ENCODE measurements around the gene MAP3K20.
"Not testable (repeated sequence)": the region's sequence is repeated elsewhere in the genome, so short reads cannot be mapped to it uniquely, and the experiment has no call there.

Gene MAP3K20

GRCh38 chr2:173159791-173160463 lies 84.3 kb downstream of the MAP3K20 start:
- DNase-seq, result peak in 2 of 56 donors; percentile 1 to 4

- no peak for DNase-seq
These were observed 85.0 kb downstream of the MAP3K20 start for GRCh38 chr2:173160618-173161017.

- DNase-seq, result no peak
These were observed 85.4 kb downstream of the MAP3K20 start for GRCh38 chr2:173161040-173161439.

GRCh38 chr2:173161507-173161906 lies 85.9 kb downstream of the MAP3K20 start:
- DNase-seq, result no peak

GRCh38 chr2:173163357-173163756 lies 87.7 kb downstream of the MAP3K20 start:
- DNase-seq, result not testable (repeated sequence)

- DNase-seq, result no peak
These were observed 88.8 kb downstream of the MAP3K20 start for GRCh38 chr2:173164396-173164795.

- DNase-seq, result no peak
These were observed 90.0 kb downstream of the MAP3K20 start for GRCh38 chr2:173165443-173166238.

- no peak for DNase-seq
These were observed 95.7 kb downstream of the MAP3K20 start for GRCh38 chr2:173171321-173171720.

GRCh38 chr2:173171924-173172643 lies 96.4 kb downstream of the MAP3K20 start:
- DNase-seq, result no peak

- not testable (repeated sequence) for DNase-seq
These were observed 98.7 kb downstream of the MAP3K20 start for GRCh38 chr2:173174339-173174738.

GRCh38 chr2:173175222-173175621 lies 99.6 kb downstream of the MAP3K20 start:
- no peak for DNase-seq

- DNase-seq, result no peak
These were observed 106.3 kb downstream of the MAP3K20 start for GRCh38 chr2:173181982-173182381.

GRCh38 chr2:173184031-173185004 lies 108.7 kb downstream of the MAP3K20 start:
- DNase-seq, result no peak

- DNase-seq, result no peak
These were observed 109.8 kb downstream of the MAP3K20 start for GRCh38 chr2:173185437-173185836.

- DNase-seq, result peak in 6 of 56 donors; percentile 1 to 22 (median 8)
These were observed 112.5 kb downstream of the MAP3K20 start for GRCh38 chr2:173187941-173188788.

- DNase-seq, result no peak
These were observed 116.0 kb downstream of the MAP3K20 start for GRCh38 chr2:173191601-173192000.

GRCh38 chr2:173192071-173192470 lies 116.4 kb downstream of the MAP3K20 start:
- no peak for DNase-seq

GRCh38 chr2:173193925-173194324 lies 118.3 kb downstream of the MAP3K20 start:
- DNase-seq, result no peak

- DNase-seq, result no peak
These were observed 119.5 kb downstream of the MAP3K20 start for GRCh38 chr2:173195100-173195499.

- DNase-seq, result no peak
These were observed 120.4 kb downstream of the MAP3K20 start for GRCh38 chr2:173196080-173196479.

All from nucleus accumbens (tissue), 56 donors.